Measurements from ENCODE around the gene RCC1.

Gene RCC1

DNA sequence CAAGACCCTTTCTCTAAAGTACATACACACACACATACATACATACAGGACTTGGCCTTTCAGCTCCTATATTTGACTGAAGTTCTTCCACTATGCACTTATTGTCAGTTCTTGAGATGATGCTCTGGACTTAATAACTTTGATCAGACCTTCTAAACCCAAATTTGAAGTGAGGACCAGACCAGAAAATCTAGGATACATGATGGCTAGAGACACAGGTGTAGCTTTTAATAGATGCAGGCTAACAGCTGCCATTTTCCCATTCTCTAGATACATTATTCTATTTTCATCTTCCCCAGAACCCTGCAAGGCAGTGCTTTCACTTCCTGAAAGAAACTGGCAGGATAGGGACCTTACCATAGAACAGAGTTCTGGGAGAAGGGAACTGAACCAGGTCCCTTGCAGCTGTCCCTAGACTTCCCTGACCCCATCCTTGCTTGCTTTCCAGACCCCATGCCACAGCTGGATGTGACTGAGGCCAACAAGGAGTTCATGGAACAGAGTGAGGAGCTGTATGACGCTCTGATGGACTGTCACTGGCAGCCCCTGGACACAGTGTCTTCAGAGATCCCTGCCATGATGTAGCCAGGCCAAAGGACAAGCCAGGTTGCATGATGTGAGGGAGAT, 71.3 kb downstream of the RCC1 start:
- in situ Hi-C loops (cut with HindIII; ENCODE audit: low sequenced_read_pairs), result no loop called here
- TF ChIP-seq, protein P1, sequence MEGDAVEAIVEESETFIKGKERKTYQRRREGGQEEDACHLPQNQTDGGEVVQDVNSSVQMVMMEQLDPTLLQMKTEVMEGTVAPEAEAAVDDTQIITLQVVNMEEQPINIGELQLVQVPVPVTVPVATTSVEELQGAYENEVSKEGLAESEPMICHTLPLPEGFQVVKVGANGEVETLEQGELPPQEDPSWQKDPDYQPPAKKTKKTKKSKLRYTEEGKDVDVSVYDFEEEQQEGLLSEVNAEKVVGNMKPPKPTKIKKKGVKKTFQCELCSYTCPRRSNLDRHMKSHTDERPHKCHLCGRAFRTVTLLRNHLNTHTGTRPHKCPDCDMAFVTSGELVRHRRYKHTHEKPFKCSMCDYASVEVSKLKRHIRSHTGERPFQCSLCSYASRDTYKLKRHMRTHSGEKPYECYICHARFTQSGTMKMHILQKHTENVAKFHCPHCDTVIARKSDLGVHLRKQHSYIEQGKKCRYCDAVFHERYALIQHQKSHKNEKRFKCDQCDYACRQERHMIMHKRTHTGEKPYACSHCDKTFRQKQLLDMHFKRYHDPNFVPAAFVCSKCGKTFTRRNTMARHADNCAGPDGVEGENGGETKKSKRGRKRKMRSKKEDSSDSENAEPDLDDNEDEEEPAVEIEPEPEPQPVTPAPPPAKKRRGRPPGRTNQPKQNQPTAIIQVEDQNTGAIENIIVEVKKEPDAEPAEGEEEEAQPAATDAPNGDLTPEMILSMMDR (IDR thresholded peaks at IDR 0.05; ENCODE audit: low read depth, low read length), result no peak
- H3K4me3 ChIP-seq (ENCODE audit: low read depth, low read length), result no peak overlapping the region
- DNase-seq (ENCODE audit: low read depth, low spot score), result no peak

DNA sequence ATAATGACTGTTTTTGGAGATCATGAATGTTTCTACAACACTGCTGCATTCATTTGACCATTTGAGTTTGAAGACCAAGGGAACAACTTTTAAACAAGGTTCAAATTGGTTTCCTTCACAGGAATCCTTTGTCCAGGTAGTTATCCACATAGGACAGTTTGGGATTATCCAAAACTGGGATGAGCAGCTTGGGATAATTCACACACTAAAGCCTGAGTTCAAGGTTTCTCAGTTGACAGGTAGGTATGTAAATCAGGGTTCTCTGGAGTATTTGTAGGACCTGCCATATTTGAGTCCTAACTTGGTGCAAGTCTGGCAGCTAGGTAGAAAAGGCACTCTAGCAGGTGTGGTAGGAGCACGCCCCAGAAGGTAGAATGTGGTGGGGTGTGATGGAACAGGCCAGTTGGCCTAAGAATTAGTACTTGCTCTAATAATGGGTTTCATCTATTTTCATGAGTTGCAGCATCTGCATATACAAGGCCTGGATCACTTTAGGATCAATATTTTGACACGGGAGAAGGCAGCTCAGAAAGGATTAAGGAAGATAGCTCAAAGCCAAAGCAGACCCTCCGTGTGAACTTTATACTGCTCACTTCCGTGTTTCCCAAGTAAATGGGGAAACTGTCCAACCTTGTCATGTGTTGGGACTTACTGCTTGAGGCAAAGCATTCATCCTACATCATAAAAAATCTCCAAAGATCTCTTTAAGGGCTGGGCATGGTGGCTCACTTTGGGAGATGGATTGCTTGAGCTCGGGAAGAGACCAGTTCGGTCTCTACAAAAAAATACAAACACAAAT, 72.1 kb downstream of the RCC1 start:
- no peak overlapping the region for H3K4me3 ChIP-seq (ENCODE audit: low read depth, low read length)
- no peak for DNase-seq (ENCODE audit: low read depth, low spot score)
- in situ Hi-C loops (cut with HindIII; ENCODE audit: low sequenced_read_pairs), result no loop called here
- TF ChIP-seq, protein P1 (IDR thresholded peaks at IDR 0.05; ENCODE audit: low read depth, low read length), result no peak

DNA sequence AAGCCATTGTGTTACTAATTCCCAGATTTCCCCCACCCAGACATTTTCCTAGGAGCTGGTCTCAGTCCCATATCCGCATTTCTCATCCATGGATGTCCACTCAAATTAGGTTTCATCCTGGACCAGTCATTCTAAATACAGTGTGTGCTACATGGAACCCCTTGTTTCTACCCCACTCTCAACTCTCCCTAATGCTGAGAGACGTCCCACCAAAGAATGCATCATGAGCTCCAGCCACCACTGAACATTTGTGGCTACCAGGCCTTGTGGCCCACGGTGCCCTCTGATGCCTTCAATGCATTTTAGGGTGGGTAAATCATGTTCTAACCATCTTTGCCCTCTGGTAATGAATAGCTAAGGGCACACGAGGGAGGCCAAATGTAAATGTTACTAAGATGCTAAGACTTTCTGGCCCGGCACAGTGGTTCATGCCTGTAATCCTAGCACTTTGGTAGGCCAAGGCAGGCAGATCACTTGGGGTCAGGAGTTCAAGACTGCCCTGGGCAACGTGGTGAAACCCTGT, 72.9 kb downstream of the RCC1 start:
- DNase-seq (ENCODE audit: low read depth, low spot score), result no peak

DNA sequence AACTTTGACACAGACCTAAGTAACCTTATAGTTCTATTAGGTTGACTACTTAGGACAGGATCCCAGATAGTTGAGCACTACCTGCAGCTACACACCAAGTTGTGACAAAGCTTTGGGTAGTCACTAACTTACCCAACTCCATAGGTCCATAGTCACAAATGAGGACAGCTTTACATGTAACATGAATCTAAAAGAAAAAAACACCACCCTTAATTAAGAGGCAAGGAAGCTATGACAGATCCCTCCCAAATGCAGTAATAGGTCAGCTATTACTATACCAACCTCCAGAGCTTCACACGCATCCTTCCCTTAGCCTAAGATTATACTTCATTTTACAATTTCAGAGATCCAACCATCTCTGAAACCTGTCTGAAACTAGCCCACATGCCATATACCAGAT, 73.6 kb downstream of the RCC1 start:
- peak overlapping the region; percentile 88 for H3K4me3 ChIP-seq (ENCODE audit: low read depth, low read length)
- TF ChIP-seq, protein P1 (IDR thresholded peaks at IDR 0.05; ENCODE audit: low read depth, low read length), result no peak
- in situ Hi-C loops (cut with HindIII; ENCODE audit: low sequenced_read_pairs), result no loop called here

More for the DNA sequence above, 72.9 kb downstream of the RCC1 start:
- no peak overlapping the region for H3K4me3 ChIP-seq (ENCODE audit: low read depth, low read length)
- TF ChIP-seq, protein P1 (IDR thresholded peaks at IDR 0.05; ENCODE audit: low read depth, low read length), result no peak
- in situ Hi-C loops (cut with HindIII; ENCODE audit: low sequenced_read_pairs), result no loop called here

DNA sequence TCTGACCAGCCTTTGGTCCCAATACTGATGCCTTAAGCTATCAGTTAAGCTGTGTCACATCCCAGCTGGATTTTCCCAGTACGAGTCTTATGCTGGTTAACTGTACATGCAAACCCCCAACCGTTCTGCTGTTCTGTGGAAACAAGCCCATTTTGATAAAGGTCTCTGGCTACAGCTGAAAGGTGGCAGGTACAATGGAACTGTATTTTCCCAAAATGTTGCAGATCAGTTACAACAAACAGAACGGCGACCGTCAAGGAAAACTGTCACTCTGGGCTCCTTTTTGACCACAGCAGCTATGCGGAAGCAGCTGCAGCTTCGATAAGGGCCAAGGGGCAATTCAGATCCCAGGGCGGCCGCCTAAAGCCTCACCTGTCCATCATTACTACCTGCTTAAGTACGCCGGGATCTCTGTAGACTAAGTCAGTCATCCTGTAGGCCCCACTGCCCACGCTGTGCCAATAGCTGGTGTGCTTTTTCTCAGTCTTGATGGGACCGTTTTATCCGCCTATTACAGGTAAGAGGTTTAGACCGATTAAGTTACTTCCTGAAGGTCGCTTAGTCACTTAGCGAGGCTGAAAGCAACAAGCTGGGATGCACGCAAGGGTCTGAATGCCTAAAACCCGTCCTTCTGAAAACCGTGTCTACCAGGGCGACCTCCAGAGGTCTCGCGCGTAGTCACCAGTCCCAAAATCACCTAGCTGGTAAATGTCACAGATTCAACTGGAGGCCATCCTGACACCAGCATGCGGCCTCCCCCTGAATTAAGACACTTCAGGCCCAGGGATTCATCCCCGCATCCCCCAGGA, 75.1 kb downstream of the RCC1 start:
- in situ Hi-C loops (cut with HindIII; ENCODE audit: low sequenced_read_pairs), result no loop called here
- peak overlapping the region; percentile 88 for H3K4me3 ChIP-seq (ENCODE audit: low read depth, low read length)
- TF ChIP-seq, protein P1 (IDR thresholded peaks at IDR 0.05; ENCODE audit: low read depth, low read length), result peak; percentile 6
- peak; percentile 33 for DNase-seq (ENCODE audit: low read depth, low spot score)

More for the DNA sequence above, 73.6 kb downstream of the RCC1 start:
- DNase-seq (ENCODE audit: low read depth, low spot score), result no peak

DNA sequence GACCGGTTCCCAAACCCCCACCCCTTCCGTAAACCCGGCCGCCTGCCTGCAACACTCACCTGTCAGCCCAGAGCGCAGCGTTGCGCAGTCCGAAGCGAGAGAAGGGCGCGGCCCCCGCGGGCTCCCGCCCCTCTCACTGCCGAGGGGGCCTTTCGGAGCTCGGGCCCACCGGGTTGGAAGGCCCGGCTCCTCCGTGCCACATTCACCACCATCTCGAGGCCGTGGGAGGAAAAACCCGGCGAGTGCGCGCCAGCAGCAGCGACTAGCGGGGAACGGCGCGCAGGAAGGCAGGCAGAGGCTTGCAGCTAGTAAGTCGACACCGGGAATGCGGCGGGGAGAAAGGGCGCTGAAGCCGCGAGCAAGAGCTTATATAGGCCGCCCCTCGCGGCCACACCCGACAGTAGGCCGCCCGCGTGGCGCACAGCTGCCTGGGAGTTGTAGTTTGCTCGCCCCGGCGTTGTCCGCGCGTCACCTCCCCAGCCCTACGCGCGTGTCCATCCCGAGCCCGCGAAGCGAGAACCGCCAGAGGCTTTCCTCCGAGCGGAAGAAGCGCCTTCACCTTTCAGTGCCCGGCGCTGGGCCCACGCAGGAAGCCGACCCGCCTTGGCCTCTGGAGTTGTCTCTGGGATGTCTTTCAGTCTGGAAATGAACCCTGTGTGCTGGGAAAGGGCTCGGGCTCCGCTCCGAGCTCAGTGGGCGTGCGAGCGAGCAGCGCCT, 75.8 kb downstream of the RCC1 start:
- H3K4me3 ChIP-seq (ENCODE audit: low read depth, low read length), result peak overlapping the region; percentile 88
- TF ChIP-seq, protein P1 (IDR thresholded peaks at IDR 0.05; ENCODE audit: low read depth, low read length), result no peak
- in situ Hi-C loops (cut with HindIII; ENCODE audit: low sequenced_read_pairs), result no loop called here
- peak; percentile 97 for DNase-seq (ENCODE audit: low read depth, low spot score)
